Hair follicle dermal papilla cell (primary cell): ENCODE data around the gene COA5. TPM values are rescaled to one million over a fixed set of nuclear protein-coding genes. Genes with fewer than 3 reads are reported as not detected.

Experiments used
- total RNA-seq: library from RNA; depleted of rRNA; stranded (reverse); fragments of >200 nt; gene quantifications from 2 replicates; pipeline ENCODE4 v1.2.3, GENCODE V29; 2012

Gene COA5, protein sequence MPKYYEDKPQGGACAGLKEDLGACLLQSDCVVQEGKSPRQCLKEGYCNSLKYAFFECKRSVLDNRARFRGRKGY
- total RNA-seq: 17.6 and 18.7 TPM in 2 replicates

DNA sequence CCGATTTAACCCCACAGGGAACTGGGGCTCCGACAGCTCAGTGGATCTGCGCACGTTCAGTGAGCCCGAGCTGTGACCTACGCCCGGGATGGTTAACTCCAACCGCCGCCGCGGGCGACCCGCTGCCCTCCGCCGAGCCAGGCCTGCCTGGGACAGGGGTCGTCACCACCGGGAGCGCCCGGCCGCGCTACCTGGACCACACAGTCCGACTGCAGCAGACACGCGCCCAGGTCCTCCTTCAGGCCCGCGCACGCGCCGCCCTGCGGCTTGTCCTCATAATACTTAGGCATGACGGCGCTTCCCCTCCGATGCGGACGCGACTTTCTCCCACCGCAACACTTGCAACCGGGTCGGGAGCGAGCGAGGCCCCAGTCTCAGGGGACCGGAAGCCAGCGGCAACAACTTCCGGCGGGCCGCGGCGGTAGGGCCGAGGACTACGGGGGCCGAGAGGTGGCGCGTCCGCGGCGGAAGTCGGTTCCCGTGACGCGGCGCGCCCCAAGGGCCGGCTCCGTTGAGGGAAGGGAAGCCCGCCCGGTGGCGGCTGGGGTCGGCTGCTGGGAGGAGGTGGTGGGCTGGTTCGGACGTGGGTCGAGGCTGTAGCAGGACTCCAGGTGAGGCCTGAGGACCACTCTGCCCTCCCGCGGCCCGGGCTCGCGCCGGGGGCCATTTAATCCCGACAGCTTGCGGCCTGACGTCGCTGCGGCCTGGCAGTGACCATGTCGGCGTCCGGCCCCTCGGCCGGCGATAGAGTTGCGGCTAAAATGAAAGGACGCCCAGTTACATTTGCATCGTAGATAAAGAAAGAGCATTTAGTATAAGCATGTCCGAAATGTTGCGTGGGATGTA is at the start of gene COA5, which contains the start of gene UNC50:
Gene COA5, minus strand, starts transcription at position 397 of the 846 bp plus-strand sequence. Its CDS starts 107 bp downstream, at position 290.
Gene UNC50, plus strand, starts transcription at position 474 of the 846 bp plus-strand sequence. CDS start 1,171 bp downstream, outside the sequence.

Other genes starting within 250 kb of the COA5 start
- gene INPP4A, start 163.7 kb downstream of the COA5 start, total RNA-seq: 35.0 and 47.1 TPM in 2 replicates
- gene UNC50, start 77 bp upstream of the COA5 start, total RNA-seq: 29.6 and 31.5 TPM in 2 replicates
- gene MGAT4A, start 122.6 kb upstream of the COA5 start, total RNA-seq: 0.16 and 0.24 TPM in 2 replicates